Spleen (tissue), 7 donors: ENCODE data around the gene HIVEP3.

ENCODE experiments used
- CTCF ChIP-seq, 11 experiments: fragments of 200-600 bp in 7 of 11; fragments of 450-650 bp in 4 of 11; sonication (generic) in 4 of 11; IDR thresholded peaks in 8 of 11; conservative IDR thresholded peaks in 3 of 11; 1 replicate in 7 of 11; 2 replicates in 4 of 11; pipeline versions ENCODE4 v1.4.0 to v1.8.0; 2016 to 2021; ENCODE audit warnings: antibody characterized with exemption in 11 of 11, inconsistent platforms in 4 of 11, mild to moderate bottlenecking in 1 of 11
- POLR2A ChIP-seq, 3 donors: fragments of 450-650 bp; IDR thresholded peaks; one replicate each; pipeline ENCODE4 v1.5.1; 2017; ENCODE audit warnings: antibody characterized with exemption in 3 of 3, mild to moderate bottlenecking in 1 of 3
- POLR2AphosphoS5 ChIP-seq, 3 donors: sonication (generic); formaldehyde crosslinking; IDR thresholded peaks; one replicate each; pipeline ENCODE4 v1.5.1; 2017; ENCODE audit warnings: antibody characterized with exemption in 3 of 3
- donor health status: DM: no; HTN: no; CAD: no; lungs with moderate emphysema.
- donor health status: DM: no; HTN: no; CAD: no.
- donor health status: DM: no; HTN: no; CAD: no.

DNA sequence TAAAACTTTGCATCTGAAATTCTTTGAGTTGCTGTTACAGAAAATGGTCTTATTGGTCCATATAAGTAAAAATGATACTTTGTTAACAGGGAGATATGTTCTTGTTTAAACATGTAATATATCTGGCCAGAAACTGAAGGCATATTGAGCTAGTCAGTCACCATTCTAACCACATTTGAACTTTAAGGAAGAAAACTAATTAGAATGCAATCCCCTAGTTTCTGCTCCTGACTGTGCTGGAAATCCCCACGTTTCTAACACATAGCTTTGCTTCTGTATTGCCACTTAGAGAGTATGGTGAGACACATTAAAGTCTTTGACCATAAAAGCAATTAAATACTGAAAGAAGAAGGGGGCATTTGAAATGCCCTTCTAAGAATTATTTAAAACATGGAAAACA lies 32.1 kb upstream of the HIVEP3 start:
- TF ChIP-seq POLR2A (IDR thresholded peaks at IDR 0.05) (no peak), CTCF (IDR thresholded peaks at IDR 0.05 in 8 of 11, conservative IDR thresholded peaks at IDR 0.05 in 3 of 11) (no peak), POLR2AphosphoS5 (IDR thresholded peaks at IDR 0.05) (no peak)
